VCaP (cell line): Measurements from ENCODE around the gene OR52B2.

Experiments used
- H3K27ac ChIP-seq: fragments of 450-650 bp; 2 replicates; pipeline ENCODE4 v1.5.1; 2017
- CTCF ChIP-seq: fragments of 450-650 bp; conservative IDR thresholded peaks from 2 replicates; pipeline ENCODE4 v1.5.1; 2017; ENCODE audit warnings: mild to moderate bottlenecking, moderate library complexity

The OR52B2 gene

GRCh38 chr11:6199174-6199810 is 29.2 kb upstream of the OR52B2 start, which contains the start of gene OR52W1:
Gene OR52W1 (plus strand): TSS chr11:6199224. CDS start chr11:6199224, 0 bp downstream.
- H3K27ac ChIP-seq = no peak within 1 kb of the TSS
- TF ChIP-seq CTCF = no peak

GRCh38 chr11:6197466-6198200 is 27.5 kb upstream of the OR52B2 start:
- TF ChIP-seq CTCF = no peak
- H3K27ac ChIP-seq = no peak overlapping the region

GRCh38 chr11:6196396-6196795 is 26.3 kb upstream of the OR52B2 start:
- no peak for TF ChIP-seq CTCF
- no peak overlapping the region for H3K27ac ChIP-seq

GRCh38 chr11:6194065-6194581 is 24.0 kb upstream of the OR52B2 start:
- no peak overlapping the region for H3K27ac ChIP-seq
- TF ChIP-seq CTCF = no peak

GRCh38 chr11:6191742-6192141 is 21.6 kb upstream of the OR52B2 start:
- H3K27ac ChIP-seq = no peak overlapping the region

GRCh38 chr11:6175440-6175839 is 5.3 kb upstream of the OR52B2 start:
- H3K27ac ChIP-seq = no peak overlapping the region
- TF ChIP-seq CTCF = no peak

More at GRCh38 chr11:6191742-6192141, 21.6 kb upstream of the OR52B2 start:
- no peak for TF ChIP-seq CTCF

GRCh38 chr11:6156628-6157359 is 13.3 kb downstream of the OR52B2 start:
- H3K27ac ChIP-seq = no peak overlapping the region
- TF ChIP-seq CTCF = no peak
